HepG2 (cell line): ENCODE data around the gene GSTA5. TPM values are rescaled to one million over a fixed set of nuclear protein-coding genes. Genes with fewer than 3 reads are reported as not detected.

Source experiments
- EP300 ChIP-seq, 3 experiments: sonication (generic) in 1 of 3; formaldehyde crosslinking in 1 of 3; IDR thresholded peaks; 2 replicates each; pipeline versions ENCODE4 v1.5.1 to v1.6.1; 2011 to 2020; ENCODE audit warnings: low read depth in 2 of 3, low read length in 2 of 3, borderline replicate concordance in 1 of 3, improper control_type of control experiment in 1 of 3, mild to moderate bottlenecking in 1 of 3, missing genetic modification reagents in 1 of 3, moderate library complexity in 1 of 3
- FOXO1 ChIP-seq: sonication (generic); formaldehyde crosslinking; IDR thresholded peaks from 2 replicates; pipeline ENCODE4 v1.4.0; 2020; ENCODE audit warnings: missing genetic modification reagents
- MAZ ChIP-seq, 2 experiments: sonication (generic) in 1 of 2; formaldehyde crosslinking in 1 of 2; IDR thresholded peaks; 2 replicates each; pipeline versions ENCODE4 v1.5.0 to v1.6.1; 2012 to 2020; ENCODE audit warnings: low read depth in 2 of 2, mild to moderate bottlenecking in 2 of 2, borderline replicate concordance in 1 of 2, improper control_type of control experiment in 1 of 2, low read length in 1 of 2, missing genetic modification reagents in 1 of 2, moderate library complexity in 1 of 2
- MTA3 ChIP-seq: sonication (generic); formaldehyde crosslinking; IDR thresholded peaks from 2 replicates; pipeline ENCODE4 v1.4.0; 2020; ENCODE audit warnings: missing genetic modification reagents
- RAD21 ChIP-seq: fragments of 450-650 bp; formaldehyde crosslinking; IDR thresholded peaks from 2 replicates; pipeline ENCODE4 v1.5.0; 2020; ENCODE audit warnings: mild to moderate bottlenecking
- RFX3 ChIP-seq: IDR thresholded peaks from 2 replicates; pipeline ENCODE4 v1.6.1; 2016; ENCODE audit warnings: missing biosample characterization, missing genetic modification reagents
- ZNF292 ChIP-seq: sonication (generic); formaldehyde crosslinking; IDR thresholded peaks from 2 replicates; pipeline ENCODE4 v1.8.1; 2022; ENCODE audit warnings: mild to moderate bottlenecking, low read depth, missing genetic modification reagents, borderline replicate concordance
- polyA plus RNA-seq, 8 experiments: library from polyadenylated mRNA; depleted of rRNA in 3 of 8; stranded (reverse) in 7 of 8; unstranded in 1 of 8; fragments of >200 nt; fragmentation: Illumina TruSeq in 4 of 8; extraction: Trizol in 4 of 8; gene quantifications; 2 replicates each; pipeline versions ENCODE4 v1.2.1 to v1.2.3, GENCODE V29; 2011 to 2016; ENCODE audit warnings: low read depth in 4 of 8, missing spikeins in 1 of 8, mixed read lengths in 1 of 8; ENCODE audit not compliant: insufficient read depth in 1 of 8
- total RNA-seq, 5 experiments: library from RNA; depleted of rRNA; stranded (reverse); fragments of >200 nt; fragmentation: Illumina TruSeq; extraction: Trizol; gene quantifications; 2 replicates each; pipeline ENCODE4 v1.2.3, GENCODE V29; 2016; ENCODE audit warnings: low read depth in 1 of 5
- TF ChIP-seq, protein P1 (sequence below): sonication (generic); formaldehyde crosslinking; IDR thresholded peaks from 2 replicates; pipeline ENCODE4 v1.4.0; 2020; ENCODE audit warnings: missing genetic modification reagents, borderline replicate concordance
- TF ChIP-seq, protein P2 (sequence below): sonication (generic); formaldehyde crosslinking; IDR thresholded peaks from 2 replicates; pipeline ENCODE4 v1.4.0; 2020; ENCODE audit warnings: missing genetic modification reagents, low read depth, mild to moderate bottlenecking, borderline replicate concordance
- TF ChIP-seq, protein P3 (sequence below), 2 experiments: fragments of 450-650 bp in 1 of 2; sonication (generic) in 1 of 2; formaldehyde crosslinking in 1 of 2; IDR thresholded peaks; 2 replicates each; pipeline versions ENCODE4 v1.6.1 to v1.8.0; 2016 to 2022; ENCODE audit warnings: antibody characterized with exemption in 1 of 2, mild to moderate bottlenecking in 1 of 2, missing genetic modification reagents in 1 of 2
- TF ChIP-seq, protein P4 (sequence below): sonication (generic); formaldehyde crosslinking; IDR thresholded peaks from 2 replicates; pipeline ENCODE4 v1.8.0; 2022; ENCODE audit warnings: mild to moderate bottlenecking, missing genetic modification reagents, moderate library complexity

The GSTA5 gene
- total and polyA plus RNA-seq, 2 of the 13 experiments (the other 11 are each of a cell fraction or from before 2014, with no cell fraction given): not detected

DNA sequence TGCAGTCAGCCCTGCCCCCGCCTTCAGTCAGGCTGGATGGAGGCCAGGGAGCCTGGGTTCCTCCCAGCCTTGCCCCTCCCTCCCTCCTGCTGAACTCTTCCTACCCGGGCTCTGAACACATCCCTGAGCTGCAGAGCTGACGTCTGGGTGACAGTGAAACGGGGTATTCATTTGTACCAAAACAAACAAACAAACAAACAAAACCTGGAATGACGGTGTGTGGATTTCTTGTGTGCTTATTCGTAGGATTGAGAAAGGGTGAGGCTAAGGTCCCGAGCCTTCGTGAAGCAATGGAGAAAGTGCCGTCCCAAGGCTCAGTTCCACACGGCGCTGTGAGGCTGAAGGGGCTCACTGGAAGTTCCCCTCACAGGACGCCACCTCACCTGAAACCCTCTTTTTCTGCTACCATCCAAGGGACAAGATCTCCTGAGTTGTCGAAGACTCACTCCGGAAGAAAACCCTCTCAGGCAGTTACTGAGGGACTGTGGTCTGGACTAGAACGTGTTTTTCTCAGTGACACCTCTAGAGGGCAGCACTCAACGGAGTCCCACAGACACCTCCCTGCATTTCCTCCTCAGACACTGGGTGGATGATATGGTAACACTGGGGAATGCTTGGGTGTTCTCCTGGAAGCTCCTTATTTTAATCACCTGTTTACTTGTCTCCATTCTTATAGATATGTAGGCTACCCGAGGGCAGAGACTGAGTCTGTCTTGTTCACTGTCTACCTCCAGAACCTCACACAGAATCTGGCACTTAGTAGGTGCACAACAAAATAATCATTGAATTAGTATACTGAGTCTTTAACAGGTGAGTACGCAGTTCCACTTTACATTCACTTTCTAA lies 41.6 kb upstream of the GSTA5 start (continued):
- TF ChIP-seq, protein P1, sequence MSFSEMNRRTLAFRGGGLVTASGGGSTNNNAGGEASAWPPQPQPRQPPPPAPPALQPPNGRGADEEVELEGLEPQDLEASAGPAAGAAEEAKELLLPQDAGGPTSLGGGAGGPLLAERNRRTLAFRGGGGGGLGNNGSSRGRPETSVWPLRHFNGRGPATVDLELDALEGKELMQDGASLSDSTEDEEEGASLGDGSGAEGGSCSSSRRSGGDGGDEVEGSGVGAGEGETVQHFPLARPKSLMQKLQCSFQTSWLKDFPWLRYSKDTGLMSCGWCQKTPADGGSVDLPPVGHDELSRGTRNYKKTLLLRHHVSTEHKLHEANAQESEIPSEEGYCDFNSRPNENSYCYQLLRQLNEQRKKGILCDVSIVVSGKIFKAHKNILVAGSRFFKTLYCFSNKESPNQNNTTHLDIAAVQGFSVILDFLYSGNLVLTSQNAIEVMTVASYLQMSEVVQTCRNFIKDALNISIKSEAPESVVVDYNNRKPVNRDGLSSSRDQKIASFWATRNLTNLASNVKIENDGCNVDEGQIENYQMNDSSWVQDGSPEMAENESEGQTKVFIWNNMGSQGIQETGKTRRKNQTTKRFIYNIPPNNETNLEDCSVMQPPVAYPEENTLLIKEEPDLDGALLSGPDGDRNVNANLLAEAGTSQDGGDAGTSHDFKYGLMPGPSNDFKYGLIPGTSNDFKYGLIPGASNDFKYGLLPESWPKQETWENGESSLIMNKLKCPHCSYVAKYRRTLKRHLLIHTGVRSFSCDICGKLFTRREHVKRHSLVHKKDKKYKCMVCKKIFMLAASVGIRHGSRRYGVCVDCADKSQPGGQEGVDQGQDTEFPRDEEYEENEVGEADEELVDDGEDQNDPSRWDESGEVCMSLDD: no peak
- TF ChIP-seq, protein P2, sequence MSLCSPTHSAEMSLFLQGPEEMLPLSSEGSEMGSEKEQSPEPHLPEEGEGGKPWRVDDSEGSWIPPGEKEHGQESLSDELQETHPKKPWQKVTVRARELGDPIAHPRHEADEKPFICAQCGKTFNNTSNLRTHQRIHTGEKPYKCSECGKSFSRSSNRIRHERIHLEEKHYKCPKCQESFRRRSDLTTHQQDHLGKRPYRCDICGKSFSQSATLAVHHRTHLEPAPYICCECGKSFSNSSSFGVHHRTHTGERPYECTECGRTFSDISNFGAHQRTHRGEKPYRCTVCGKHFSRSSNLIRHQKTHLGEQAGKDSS: peak; percentile 8; the same call in 1 of the 2 replicates
- TF ChIP-seq RFX3 (CRISPR knock-in tag): no peak
- TF ChIP-seq EP300 (IDR thresholded peaks at IDR 0.05; ENCODE audit: low read depth in 2 of 2, low read length in 2 of 2): no peak
- TF ChIP-seq EP300 (CRISPR knock-in tag; IDR thresholded peaks at IDR 0.05; ENCODE audit: borderline replicate concordance): no peak
- TF ChIP-seq MTA3: no peak
- TF ChIP-seq MAZ (IDR thresholded peaks at IDR 0.05; ENCODE audit: borderline replicate concordance, low read depth, low read length): no peak
- peak; percentile 30; the same call in 1 of the 2 replicates for TF ChIP-seq MAZ (CRISPR knock-in tag; IDR thresholded peaks at IDR 0.05; ENCODE audit: low read depth)
- TF ChIP-seq, protein P3, sequence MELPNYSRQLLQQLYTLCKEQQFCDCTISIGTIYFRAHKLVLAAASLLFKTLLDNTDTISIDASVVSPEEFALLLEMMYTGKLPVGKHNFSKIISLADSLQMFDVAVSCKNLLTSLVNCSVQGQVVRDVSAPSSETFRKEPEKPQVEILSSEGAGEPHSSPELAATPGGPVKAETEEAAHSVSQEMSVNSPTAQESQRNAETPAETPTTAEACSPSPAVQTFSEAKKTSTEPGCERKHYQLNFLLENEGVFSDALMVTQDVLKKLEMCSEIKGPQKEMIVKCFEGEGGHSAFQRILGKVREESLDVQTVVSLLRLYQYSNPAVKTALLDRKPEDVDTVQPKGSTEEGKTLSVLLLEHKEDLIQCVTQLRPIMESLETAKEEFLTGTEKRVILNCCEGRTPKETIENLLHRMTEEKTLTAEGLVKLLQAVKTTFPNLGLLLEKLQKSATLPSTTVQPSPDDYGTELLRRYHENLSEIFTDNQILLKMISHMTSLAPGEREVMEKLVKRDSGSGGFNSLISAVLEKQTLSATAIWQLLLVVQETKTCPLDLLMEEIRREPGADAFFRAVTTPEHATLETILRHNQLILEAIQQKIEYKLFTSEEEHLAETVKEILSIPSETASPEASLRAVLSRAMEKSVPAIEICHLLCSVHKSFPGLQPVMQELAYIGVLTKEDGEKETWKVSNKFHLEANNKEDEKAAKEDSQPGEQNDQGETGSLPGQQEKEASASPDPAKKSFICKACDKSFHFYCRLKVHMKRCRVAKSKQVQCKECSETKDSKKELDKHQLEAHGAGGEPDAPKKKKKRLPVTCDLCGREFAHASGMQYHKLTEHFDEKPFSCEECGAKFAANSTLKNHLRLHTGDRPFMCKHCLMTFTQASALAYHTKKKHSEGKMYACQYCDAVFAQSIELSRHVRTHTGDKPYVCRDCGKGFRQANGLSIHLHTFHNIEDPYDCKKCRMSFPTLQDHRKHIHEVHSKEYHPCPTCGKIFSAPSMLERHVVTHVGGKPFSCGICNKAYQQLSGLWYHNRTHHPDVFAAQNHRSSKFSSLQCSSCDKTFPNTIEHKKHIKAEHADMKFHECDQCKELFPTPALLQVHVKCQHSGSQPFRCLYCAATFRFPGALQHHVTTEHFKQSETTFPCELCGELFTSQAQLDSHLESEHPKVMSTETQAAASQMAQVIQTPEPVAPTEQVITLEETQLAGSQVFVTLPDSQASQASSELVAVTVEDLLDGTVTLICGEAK (IDR thresholded peaks at IDR 0.05): no peak
- TF ChIP-seq, protein P3 (CRISPR knock-in tag; IDR thresholded peaks at IDR 0.05): no peak
- TF ChIP-seq ZNF292 (CRISPR knock-in tag): no peak; the same call in 1 of the 2 replicates
- TF ChIP-seq, protein P4, sequence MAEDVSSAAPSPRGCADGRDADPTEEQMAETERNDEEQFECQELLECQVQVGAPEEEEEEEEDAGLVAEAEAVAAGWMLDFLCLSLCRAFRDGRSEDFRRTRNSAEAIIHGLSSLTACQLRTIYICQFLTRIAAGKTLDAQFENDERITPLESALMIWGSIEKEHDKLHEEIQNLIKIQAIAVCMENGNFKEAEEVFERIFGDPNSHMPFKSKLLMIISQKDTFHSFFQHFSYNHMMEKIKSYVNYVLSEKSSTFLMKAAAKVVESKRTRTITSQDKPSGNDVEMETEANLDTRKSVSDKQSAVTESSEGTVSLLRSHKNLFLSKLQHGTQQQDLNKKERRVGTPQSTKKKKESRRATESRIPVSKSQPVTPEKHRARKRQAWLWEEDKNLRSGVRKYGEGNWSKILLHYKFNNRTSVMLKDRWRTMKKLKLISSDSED: no peak
- TF ChIP-seq FOXO1: 0 out of 2 replicates have a peak, but pooled peaks have one; percentile 56
- TF ChIP-seq RAD21 (CRISPR knock-in tag): peak; percentile 65
